NCI-H226 (cell line): ENCODE results near the gene SLC25A24.
"Not testable (repeated sequence)": the region's sequence is repeated elsewhere in the genome, so short reads cannot be mapped to it uniquely, and the experiment has no call there.

Experiments used
- DNase-seq: peaks from one replicate; pipeline ENCODE4 v3.0.0-alpha.2; 2015

Gene SLC25A24

DNA sequence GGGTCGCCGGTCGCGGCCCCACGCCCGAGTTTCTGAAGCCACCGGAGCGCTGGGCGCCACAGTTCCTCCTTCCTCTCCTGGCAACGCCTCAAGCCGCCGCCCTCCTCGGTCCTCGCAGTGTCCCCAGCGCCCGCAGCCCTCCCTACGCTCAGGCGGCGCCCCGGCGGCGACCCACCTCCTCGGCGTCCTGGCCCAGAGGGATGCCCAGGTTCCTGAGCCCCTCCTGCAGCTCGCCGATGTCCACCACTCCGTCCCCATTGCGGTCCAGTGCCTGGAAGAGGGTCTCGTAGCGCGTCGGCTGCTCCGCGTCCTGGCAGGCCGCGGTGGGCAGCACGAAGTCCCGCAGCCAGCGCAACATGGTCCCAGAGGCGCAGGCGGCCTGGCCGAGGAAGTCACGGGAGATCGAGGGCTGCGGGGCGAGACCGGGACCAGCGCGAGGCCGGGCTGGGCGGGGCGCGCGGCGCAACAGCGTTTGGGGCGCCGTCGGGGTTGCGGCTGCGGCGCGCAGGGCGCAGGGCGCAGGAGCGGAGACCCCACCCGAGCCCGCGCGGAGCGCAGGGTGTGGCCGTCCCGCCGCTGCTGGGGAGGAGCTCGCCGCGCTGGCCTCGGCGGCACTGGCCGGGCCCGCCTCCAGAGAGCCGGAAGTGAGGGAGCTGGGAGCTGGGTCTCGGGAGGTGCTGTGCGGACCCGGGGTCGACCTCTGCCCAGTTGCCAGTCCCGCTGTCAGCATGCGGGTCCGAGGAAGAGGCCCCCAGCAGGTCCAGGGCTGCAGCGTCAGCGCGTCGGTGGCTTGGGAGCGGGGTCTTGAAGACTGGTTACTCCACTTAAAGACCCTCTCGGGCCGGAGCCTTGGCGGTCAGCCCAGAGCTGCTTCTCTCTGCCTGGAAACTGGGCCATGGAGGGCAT lies at the start of gene SLC25A24:
Gene SLC25A24, minus strand, starts transcription at position 563 of the 906 bp plus-strand sequence. Its CDS starts 205 bp downstream, at position 358.
- DNase-seq = peak; percentile 85

DNA sequence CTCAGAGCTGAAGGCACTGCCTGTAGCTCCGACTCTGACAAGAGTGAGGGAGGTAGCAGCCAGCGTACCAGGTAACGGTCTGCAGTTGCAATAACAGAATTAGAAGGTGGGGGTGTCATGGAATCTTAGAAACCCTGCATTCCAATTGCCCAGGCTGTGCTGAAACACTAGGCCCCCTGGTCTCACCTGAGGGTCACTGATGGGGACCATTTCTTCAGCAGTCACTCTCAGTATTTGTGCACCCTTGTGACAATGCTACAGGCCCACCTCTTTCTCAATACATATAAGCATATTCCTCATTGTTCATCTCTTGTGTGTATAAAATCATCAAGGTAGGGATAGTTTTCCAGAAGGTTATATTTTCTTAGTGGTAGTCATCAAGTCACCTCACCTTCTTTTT lies 43.8 kb upstream of the SLC25A24 start, which contains the start of gene NBPF4:
Gene NBPF4, minus strand, starts transcription at position 101 of the 400 bp plus-strand sequence. CDS start 315 bp downstream, outside the sequence.
- not testable (repeated sequence) for DNase-seq

DNA sequence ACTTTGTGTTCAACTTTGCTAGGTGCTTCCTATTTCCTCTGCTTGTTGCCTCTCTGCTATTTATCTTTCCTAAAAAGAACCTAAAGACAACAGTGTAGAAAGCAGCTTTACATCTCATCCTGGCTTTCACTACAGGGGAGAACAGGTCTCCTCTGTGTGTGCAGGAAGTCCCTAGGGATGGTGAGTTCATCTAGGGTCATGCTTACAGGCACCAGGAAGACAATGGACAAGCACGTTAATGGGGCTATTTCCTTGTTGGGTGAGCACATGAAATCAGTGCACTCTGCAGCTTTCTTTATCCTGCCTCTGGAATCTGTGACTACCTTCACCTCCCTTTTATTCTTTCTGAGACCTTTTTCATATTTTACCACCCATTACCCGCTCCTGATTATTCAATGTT lies 39.3 kb upstream of the SLC25A24 start:
- DNase-seq = not testable (repeated sequence)

GRCh38 chr1:108235308-108235707 lies 35.2 kb upstream of the SLC25A24 start:
- DNase-seq = not testable (repeated sequence)

GRCh38 chr1:108232183-108232582 lies 32.0 kb upstream of the SLC25A24 start:
- DNase-seq = not testable (repeated sequence)

DNA sequence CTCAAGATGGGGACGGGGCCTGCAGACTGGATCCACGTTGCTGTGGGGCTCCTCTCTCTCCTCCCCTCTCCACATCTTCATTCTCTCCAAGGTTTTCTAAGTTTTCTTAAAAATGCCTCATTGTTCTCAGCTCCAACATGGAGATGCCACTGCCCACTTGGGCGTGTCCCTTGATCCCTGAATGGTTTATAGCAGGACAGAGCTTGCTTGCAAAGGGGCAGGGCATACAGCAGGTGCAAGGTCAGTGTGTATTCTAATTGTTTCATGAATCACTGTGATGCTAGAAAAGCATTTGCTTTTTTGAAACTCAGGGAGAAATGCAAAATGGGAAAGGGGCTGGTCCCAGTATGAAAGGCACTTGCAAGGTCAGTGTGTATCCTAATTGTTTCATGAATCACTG lies 29.8 kb upstream of the SLC25A24 start:
- not testable (repeated sequence) for DNase-seq

GRCh38 chr1:108227772-108228171 lies 27.6 kb upstream of the SLC25A24 start:
- DNase-seq = not testable (repeated sequence)

DNA sequence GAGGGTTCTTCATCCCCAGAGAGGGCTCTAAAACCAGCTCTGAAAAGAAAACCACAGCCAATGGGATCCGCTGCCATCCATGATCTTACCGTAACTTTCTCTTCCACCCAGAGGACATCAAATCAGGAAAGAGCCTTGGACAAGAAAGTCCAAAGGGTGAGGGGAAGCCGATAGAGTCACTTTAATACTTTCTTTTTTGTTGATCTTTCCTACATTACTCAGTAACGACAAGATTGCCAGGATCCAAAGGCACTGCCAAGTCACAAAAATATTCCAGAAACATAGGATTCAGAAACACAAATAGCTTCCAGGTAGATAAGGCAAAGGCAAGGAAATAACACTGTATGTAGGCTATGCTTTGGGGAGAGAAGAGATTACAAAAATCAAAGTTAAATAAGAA lies 26.7 kb upstream of the SLC25A24 start:
- DNase-seq = not testable (repeated sequence)

GRCh38 chr1:108223226-108223625 lies 23.1 kb upstream of the SLC25A24 start:
- DNase-seq = not testable (repeated sequence)

GRCh38 chr1:108217515-108218174 lies 17.5 kb upstream of the SLC25A24 start:
- DNase-seq = not testable (repeated sequence)

- DNase-seq = not testable (repeated sequence)
These were observed 16.9 kb upstream of the SLC25A24 start for GRCh38 chr1:108217007-108217406.

- DNase-seq = not testable (repeated sequence)
These were observed 16.1 kb upstream of the SLC25A24 start for GRCh38 chr1:108216028-108216890.

- not testable (repeated sequence) for DNase-seq
These were observed 14.7 kb upstream of the SLC25A24 start for GRCh38 chr1:108214641-108215465.

GRCh38 chr1:108211014-108211413 lies 10.9 kb upstream of the SLC25A24 start:
- DNase-seq = no peak

DNA sequence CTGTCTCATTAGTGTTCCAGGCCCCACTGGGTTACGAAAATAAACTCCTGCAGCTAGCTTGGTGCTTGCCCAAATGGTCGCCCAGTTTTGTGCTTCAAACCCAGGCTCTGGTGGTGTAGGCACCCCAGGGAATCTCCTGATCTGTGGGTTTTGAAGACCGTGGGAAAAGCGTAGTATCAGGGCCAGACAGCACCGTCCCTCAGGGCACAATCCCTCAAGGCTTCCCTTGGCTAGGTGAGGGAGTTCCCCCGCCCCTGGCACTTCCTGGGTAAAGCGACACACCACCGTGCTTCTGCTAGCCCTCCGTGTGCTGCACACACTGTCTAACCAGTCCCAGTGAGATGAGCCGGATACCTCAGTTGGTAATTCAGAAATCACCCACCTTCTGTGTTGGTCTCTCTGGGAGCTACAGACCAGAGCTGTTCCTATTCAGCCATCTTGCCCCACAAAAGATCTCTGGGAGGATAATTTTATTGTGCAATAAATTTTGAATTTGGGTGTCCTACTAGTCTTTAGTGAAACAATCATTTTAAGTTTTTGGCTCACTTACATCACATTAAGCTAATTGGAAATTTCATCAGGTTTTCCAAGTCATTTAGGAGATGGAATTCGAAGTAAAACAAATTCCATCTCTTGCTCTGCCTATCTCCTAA lies 9.4 kb upstream of the SLC25A24 start:
- no peak for DNase-seq

DNA sequence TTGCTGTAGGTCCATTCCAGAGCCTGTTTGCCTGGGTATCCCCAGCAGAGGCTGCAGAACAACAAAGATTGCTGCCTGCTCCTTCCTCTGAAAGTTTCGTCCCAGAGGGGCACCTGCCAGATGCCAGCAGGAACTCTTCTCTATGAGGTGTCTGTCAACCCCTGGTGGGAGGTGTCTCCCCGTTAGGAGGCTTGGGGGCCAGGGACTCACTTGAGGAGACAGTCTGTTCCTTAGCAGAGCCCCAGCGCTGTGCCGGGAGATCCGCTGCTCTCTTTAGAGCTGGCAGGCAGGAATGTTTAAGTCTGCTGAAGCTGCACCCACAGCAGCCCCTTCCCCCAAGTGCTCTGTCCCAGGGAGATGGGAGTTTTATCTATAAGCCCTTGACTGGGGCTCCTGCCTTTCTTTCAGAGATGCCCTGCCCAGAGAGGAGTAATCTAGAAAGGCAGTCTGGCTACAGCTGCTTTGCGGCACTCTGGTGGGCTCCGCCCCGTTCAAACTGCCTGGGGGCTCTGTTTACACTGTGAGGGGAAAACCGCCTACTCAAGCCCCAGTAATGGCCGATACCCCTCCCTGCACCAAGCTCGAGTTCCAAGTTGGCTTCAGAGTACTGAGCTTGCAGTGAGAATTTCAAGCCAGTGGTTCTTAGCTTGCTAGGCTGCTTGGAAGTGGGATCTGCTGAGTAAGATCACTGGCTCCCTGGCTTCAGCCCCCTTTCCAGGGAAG lies 8.7 kb upstream of the SLC25A24 start:
- DNase-seq = no peak

DNA sequence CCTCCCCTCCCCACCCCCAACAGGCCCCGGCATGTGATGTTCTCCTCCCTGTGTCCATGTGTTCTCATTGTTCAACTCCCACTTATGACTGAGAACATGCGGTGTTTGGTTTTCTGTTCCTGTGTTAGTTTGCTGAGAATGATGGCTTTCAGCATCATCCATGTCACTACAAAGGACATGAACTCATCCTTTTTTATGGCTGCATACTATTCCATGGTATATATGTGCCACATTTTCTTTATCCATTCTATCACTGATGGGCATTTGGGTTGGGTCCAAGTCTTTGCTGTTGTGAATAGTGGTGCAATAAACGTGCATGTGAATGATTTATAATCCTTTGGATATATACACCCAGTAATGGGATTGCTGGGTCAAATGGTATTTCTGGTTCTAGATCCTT lies 3.4 kb upstream of the SLC25A24 start:
- not testable (repeated sequence) for DNase-seq

DNA sequence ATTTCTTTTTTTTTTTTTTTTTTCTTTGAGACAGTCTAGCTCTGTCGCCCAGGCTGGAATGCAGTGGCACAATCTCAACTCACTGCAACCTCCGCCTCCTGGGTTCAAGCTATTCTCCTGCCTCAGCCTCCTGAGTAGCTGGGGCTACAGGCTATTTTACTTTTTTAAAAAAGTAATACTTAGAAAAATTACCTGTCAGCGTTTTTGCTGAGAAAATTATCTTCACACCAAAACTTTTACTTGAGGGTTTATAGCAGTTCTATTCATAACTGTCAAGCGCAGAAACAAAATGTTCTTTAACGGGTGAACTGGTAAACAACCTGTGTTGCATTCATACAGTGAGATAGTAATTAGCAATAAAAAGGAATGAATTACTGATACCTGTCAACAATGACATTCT lies 1.5 kb upstream of the SLC25A24 start:
- no peak for DNase-seq

GRCh38 chr1:108200687-108201051 lies 526 bp upstream of the SLC25A24 start:
- DNase-seq = peak; percentile 80

DNA sequence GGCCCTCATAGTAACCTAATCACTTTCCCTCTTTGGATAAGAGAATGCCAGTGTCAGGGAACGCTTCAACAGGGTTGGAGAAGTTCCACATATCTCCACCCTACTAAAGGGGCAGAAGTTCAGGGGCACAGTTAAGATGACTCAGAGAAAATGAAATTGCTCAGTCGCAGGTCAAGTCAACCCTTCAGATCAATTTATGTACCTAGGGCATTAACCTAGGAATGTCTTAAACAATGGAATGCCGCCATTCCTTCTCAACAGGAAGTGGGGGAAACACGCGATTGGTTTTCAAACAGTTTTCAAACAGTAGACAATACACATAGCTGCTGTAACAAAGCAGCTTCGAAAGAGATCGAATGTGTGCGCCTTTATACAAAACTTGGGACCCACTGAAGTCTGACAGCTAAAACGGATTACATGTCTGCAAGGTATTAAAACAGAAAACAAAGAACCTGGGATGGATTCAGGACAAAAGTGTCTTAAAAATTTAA lies 897 bp downstream of the SLC25A24 start:
- DNase-seq = peak; percentile 31
